IMR-90 (cell line): ENCODE data around the gene OVCH1. TPM values are rescaled to one million over a fixed set of nuclear protein-coding genes. Genes with fewer than 3 reads are reported as not detected.

ENCODE experiments used
- ATAC-seq: fragments of 200-7000 bp; cut with Tn5 transposase; 2 replicates; pipeline ENCODE4 v1.9.1; 2020; ENCODE audit warnings: low read depth, mild to moderate bottlenecking, moderate library complexity
- BruUV-seq: library from RNA; stranded (reverse); fragments of 400-500 nt; replicated peaks from 2 replicates; lab custom pipeline; 2021; lab: Mats Ljungman, UMichigan
- CTCF ChIA-PET: fragments of 300-600 bp; formaldehyde crosslinking; extraction: SDS; loops from one replicate; lab custom pipeline; 2021; ENCODE audit warnings: antibody characterized with exemption; lab: Yijun Ruan, JAX
- POLR2A ChIA-PET: fragments of 300-600 bp; sonication (Branson Sonifier 250); formaldehyde crosslinking; loops from one replicate; lab custom pipeline; 2022; ENCODE audit warnings: antibody characterized with exemption; ENCODE audit not compliant: unreplicated experiment; lab: Charles Lee
- DNase-seq: peaks from one replicate; pipeline ENCODE4 v3.0.0; 2013
- H2AFZ ChIP-seq: replicated peaks from 2 replicates; pipeline ENCODE3; 2013; ENCODE audit warnings: low read length, mild to moderate bottlenecking; ENCODE audit not compliant: poor library complexity
- H2AK5ac ChIP-seq: 2 replicates; pipeline ENCODE4 v1.6.1; 2013; ENCODE audit warnings: low read depth, low read length, inconsistent platforms
- H2AK9ac ChIP-seq: replicated peaks from 2 replicates; pipeline ENCODE3; 2013; ENCODE audit warnings: mild to moderate bottlenecking, low read depth, low read length, moderate library complexity; ENCODE audit not compliant: poor library complexity
- H2BK120ac ChIP-seq: 2 replicates; pipeline ENCODE4 v1.6.1; 2013; ENCODE audit warnings: low read depth, low read length, inconsistent platforms
- H2BK15ac ChIP-seq: 3 replicates; pipeline ENCODE4 v1.6.1; 2013; ENCODE audit warnings: low read depth, low read length, inconsistent platforms
- H2BK20ac ChIP-seq: 2 replicates; pipeline ENCODE4 v1.6.1; 2013; ENCODE audit warnings: low read depth, mild to moderate bottlenecking, inconsistent platforms, low read length, moderate library complexity
- H2BK5ac ChIP-seq: 2 replicates; pipeline ENCODE4 v1.6.1; 2013; ENCODE audit warnings: mild to moderate bottlenecking, low read depth, low read length, inconsistent platforms; ENCODE audit not compliant: poor library complexity, severe bottlenecking
- H3K14ac ChIP-seq: replicated peaks from 2 replicates; pipeline ENCODE4 v1.6.1; 2013; ENCODE audit warnings: low read depth, low read length, inconsistent platforms
- H3K18ac ChIP-seq: 2 replicates; pipeline ENCODE4 v1.6.1; 2013; ENCODE audit warnings: low read depth, low read length, control low read depth
- H3K23ac ChIP-seq: 2 replicates; pipeline ENCODE4 v1.6.1; 2013; ENCODE audit warnings: low read depth, low read length, inconsistent platforms
- H3K27ac ChIP-seq: 2 replicates; pipeline ENCODE4 v1.5.1; 2013; ENCODE audit warnings: mild to moderate bottlenecking, control low read depth, low read length; ENCODE audit not compliant: insufficient read depth
- H3K27me3 ChIP-seq: 2 replicates; pipeline ENCODE4 v1.6.1; 2013; ENCODE audit warnings: low read length; ENCODE audit not compliant: control insufficient read depth, insufficient read depth
- H3K36me3 ChIP-seq: 2 replicates; pipeline ENCODE4 v1.6.1; 2013; ENCODE audit warnings: low read length, mixed read lengths; ENCODE audit not compliant: control insufficient read depth, insufficient read depth
- H3K4ac ChIP-seq: 2 replicates; pipeline ENCODE4 v1.6.1; 2013; ENCODE audit warnings: low read depth, low read length, inconsistent platforms
- H3K4me1 ChIP-seq: 2 replicates; pipeline ENCODE4 v1.6.1; 2013; ENCODE audit warnings: low read length, mixed read lengths; ENCODE audit not compliant: control insufficient read depth, insufficient read depth
- H3K4me2 ChIP-seq: 2 replicates; pipeline ENCODE4 v1.6.1; 2013; ENCODE audit warnings: low read depth, mild to moderate bottlenecking, control low read depth, low read length, moderate library complexity
- H3K4me3 ChIP-seq: 2 replicates; pipeline ENCODE4 v1.5.1; 2013; ENCODE audit warnings: low read depth, mild to moderate bottlenecking, control low read depth, low read length, moderate library complexity; ENCODE audit not compliant: insufficient read depth
- H3K56ac ChIP-seq: 2 replicates; pipeline ENCODE4 v1.6.1; 2013; ENCODE audit warnings: low read length, inconsistent platforms; ENCODE audit not compliant: insufficient read depth; ENCODE audit errors: extremely low read depth
- H3K79me1 ChIP-seq, 2 experiments: 2 replicates each; pipeline ENCODE4 v1.6.1; 2013; ENCODE audit warnings: low read length in 2 of 2, inconsistent platforms in 1 of 2, low read depth in 1 of 2
- H3K9ac ChIP-seq: 2 replicates; pipeline ENCODE4 v1.6.1; 2013; ENCODE audit warnings: low read depth, low read length, control low read depth
- H3K9me1 ChIP-seq: 2 replicates; pipeline ENCODE4 v1.6.1; 2013; ENCODE audit warnings: low read length, inconsistent platforms; ENCODE audit not compliant: insufficient read depth
- H3K9me3 ChIP-seq: 2 replicates; pipeline ENCODE4 v1.6.1; 2013; ENCODE audit warnings: low read length; ENCODE audit not compliant: control insufficient read depth, insufficient read depth
- H4K20me1 ChIP-seq: 2 replicates; pipeline ENCODE4 v1.6.1; 2013; ENCODE audit warnings: low read length, inconsistent platforms; ENCODE audit not compliant: insufficient read depth
- H4K5ac ChIP-seq: 2 replicates; pipeline ENCODE4 v1.6.1; 2013; ENCODE audit warnings: mild to moderate bottlenecking, low read depth, low read length, control low read depth
- H4K8ac ChIP-seq, 2 experiments: 2 replicates each; pipeline ENCODE4 v1.6.1; 2013; ENCODE audit warnings: low read depth in 2 of 2, low read length in 2 of 2, control low read depth in 1 of 2, inconsistent platforms in 1 of 2
- H4K91ac ChIP-seq: 2 replicates; pipeline ENCODE4 v1.6.1; 2013; ENCODE audit warnings: low read depth, low read length, inconsistent platforms; ENCODE audit not compliant: insufficient read depth
- CHD1 ChIP-seq: IDR thresholded peaks from 2 replicates; pipeline ENCODE4 v1.6.1; 2012; ENCODE audit warnings: low read depth, low read length, improper control_type of control experiment
- POLR2A ChIP-seq: IDR thresholded peaks from 2 replicates; pipeline ENCODE4 v1.6.1; 2012; ENCODE audit warnings: mild to moderate bottlenecking, low read depth, low read length
- RAD21 ChIP-seq: IDR thresholded peaks from 2 replicates; pipeline ENCODE4 v1.6.1; 2012; ENCODE audit warnings: low read length, improper control_type of control experiment
- WGBS, 2 experiments: methylation state at CpG; one replicate each; pipeline versions ENCODE4 v1.1.5 to v1.1.7; 2013; ENCODE audit warnings: missing lambda C conversion rate in 2 of 2; ENCODE audit not compliant: insufficient read length in 1 of 2; ENCODE audit errors: extremely low coverage in 2 of 2; 5-methylcytosine and 5-hydroxymethylcytosine counted together
- dilution Hi-C: fragments of 300-500 bp; cut with HindIII; formaldehyde crosslinking; loops from one replicate; pipeline ENCODE4 v1.14.3; 2018; ENCODE audit warnings: low sequenced_read_pairs; ENCODE audit not compliant: unreplicated experiment
- in situ Hi-C: fragments of 300-500 bp; cut with MboI; formaldehyde crosslinking; loops from 3 replicates; pipeline ENCODE4 v1.14.3; 2019; ENCODE audit warnings: low sequenced_read_pairs, inconsistent platforms, mixed read lengths
- intact Hi-C: fragments of 100-400 bp; cut with micrococcal nuclease; formaldehyde crosslinking; loops from 2 replicates; pipeline ENCODE4 v1.10.0; 2022
- polyA plus RNA-seq, 3 experiments: library from polyadenylated mRNA; depleted of rRNA; stranded (reverse); fragments of >200 nt; gene quantifications; 2 replicates each; pipeline ENCODE4 v1.2.3, GENCODE V29; 2012; ENCODE audit warnings: low replicate concordance in 1 of 3
- total RNA-seq: library from RNA; depleted of rRNA; stranded (reverse); fragments of >200 nt; gene quantifications from 2 replicates; pipeline ENCODE4 v1.2.3, GENCODE V29; 2012

The OVCH1 gene
- total and polyA plus RNA-seq, 2 of the 4 experiments (the other 2 are of a cell fraction): 0.05 to 0.18 TPM

DNA sequence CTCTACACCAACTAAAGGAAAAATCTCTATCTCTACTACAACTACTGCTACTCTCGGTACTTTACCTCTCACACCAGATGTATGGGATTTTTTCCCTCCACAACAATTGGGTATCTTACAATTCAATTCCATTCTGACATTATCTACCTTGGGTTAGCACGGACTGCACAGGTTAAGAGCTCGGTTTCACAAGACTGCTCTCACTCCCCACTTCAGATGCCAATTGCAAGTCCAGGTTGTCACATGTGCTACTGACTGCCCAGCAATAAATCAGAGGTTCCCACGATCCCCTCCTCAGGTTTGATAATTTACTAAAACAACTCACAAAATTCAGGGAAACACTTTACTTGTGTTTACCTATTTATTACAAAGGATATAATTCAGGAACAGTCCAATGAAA, 58.0 kb downstream of the OVCH1 start:
- no peak overlapping the region for H2AFZ ChIP-seq
- no peak overlapping the region for H3K4me2 ChIP-seq
- BruUV-seq: no TSS peak
- no peaks in the 10 kb centered on the region for H4K20me1 ChIP-seq
- H3K4ac ChIP-seq: no peak overlapping the region
- no peak for ATAC-seq
- no peak overlapping the region for H2BK120ac ChIP-seq
- in situ Hi-C loops: no loop called here
- no peak overlapping the region for H3K4me3 ChIP-seq
- H3K27ac ChIP-seq: no peak overlapping the region
- ChIA-PET POLR2A (no interaction called here), CTCF (no interaction called here)
- dilution Hi-C loops: no loop called here
- no peak overlapping the region for H4K8ac ChIP-seq
- no peak overlapping the region for H3K9ac ChIP-seq
- no peak overlapping the region for H3K14ac ChIP-seq
- H4K5ac ChIP-seq: no peak overlapping the region
- no peak overlapping the region for H2AK5ac ChIP-seq
- H2BK15ac ChIP-seq: no peak overlapping the region
- no peak for DNase-seq
- H3K56ac ChIP-seq: no peak overlapping the region
- no peak overlapping the region for H2BK5ac ChIP-seq
- no peaks in the 10 kb centered on the region for H3K9me3 ChIP-seq
- no peaks in the 10 kb centered on the region for H3K27me3 ChIP-seq
- no peak overlapping the region for H3K18ac ChIP-seq
- no peak overlapping the region for H4K91ac ChIP-seq
- intact Hi-C loops: loop anchor here (2.0 kb wide), 1 partner anchor 41 kb away; no protein-coding TSS in a partner anchor
- H3K79me1 ChIP-seq: no peaks in the 10 kb centered on the region
- 66% methylated on average over 2 of the region's 4 CpGs; no CpG with 5 or more reads in 1 of the 2 experiments for WGBS, 2 experiments
- H3K23ac ChIP-seq: no peak overlapping the region
- H2AK9ac ChIP-seq: no peak overlapping the region
- no peak overlapping the region for H2BK20ac ChIP-seq
- no peaks in the 10 kb centered on the region for H3K9me1 ChIP-seq
- TF ChIP-seq POLR2A (no peak), RAD21 (no peak), CHD1 (no peak)
- no peaks in the 10 kb centered on the region for H3K4me1 ChIP-seq
- no peaks in the 10 kb centered on the region for H3K36me3 ChIP-seq
